ENCODE data around the gene SHC4. TPM values are rescaled to one million over a fixed set of nuclear protein-coding genes. Genes with fewer than 3 reads are reported as not detected.

SHC4 gene
- total and polyA plus RNA-seq, 2 of the 8 experiments (the other 6 are each of a cell fraction or from before 2014, with no cell fraction given): 0.15 to 0.30 TPM

- H2BK12ac ChIP-seq (ENCODE audit: low read depth, low read length): no peak overlapping the region
- no peak overlapping the region for H4K91ac ChIP-seq (replicated peaks; ENCODE audit: insufficient read length, low read length)
- peaks cover 5% of the 10 kb centered on the region for H3K23me2 ChIP-seq (ENCODE audit: low read depth, low read length)
- POLR2A ChIA-PET (ENCODE audit: partially characterized antibody): interaction anchor here (2.9 kb wide), 1 partner anchor 9 kb away, joined by 11 read pairs; no protein-coding TSS in a partner anchor
- H3K27me3 ChIP-seq (replicated peaks in 1 of 4; ENCODE audit: control insufficient read depth in 3 of 4, extremely low read depth in 1 of 4, insufficient read depth in 3 of 4, low read length in 3 of 4): peaks cover 8 to 16% (median 14%) of the 10 kb centered on the region in 4 experiments
- no peak overlapping the region for H2AFZ ChIP-seq (ENCODE audit: low read length)
- CTCF ChIA-PET (ENCODE audit: partially characterized antibody): interaction anchor here (0.8 to 6.2 kb wide), 11 partner anchors 13 to 210 kb away, joined by 3 to 59 read pairs (median 4); partner anchors contain the start of gene EID1
- H3K27ac ChIP-seq (ENCODE audit: low read depth, low read length): no peak overlapping the region
- 78% methylated on average over 2 of the region's 2 CpGs; no CpG with 5 or more reads in 1 of the 2 experiments for whole genome bisulfite sequencing, 2 experiments (ENCODE audit: extremely low coverage in 1 of 2, insufficient coverage in 1 of 2, insufficient read length in 1 of 2, insufficient replicate concordance in 2 of 2, low coverage in 1 of 2, low lambda C conversion rate in 2 of 2, missing lambda C conversion rate in 1 of 2)
- H3K4ac ChIP-seq (replicated peaks; ENCODE audit: insufficient read length, low read depth, low read length): no peak overlapping the region
- no peak overlapping the region for H3K23ac ChIP-seq (ENCODE audit: insufficient read length)
- no peak overlapping the region for H3K56ac ChIP-seq (replicated peaks; ENCODE audit: insufficient read length, low read depth, low read length)
- no peaks in the 10 kb centered on the region for H3K79me1 ChIP-seq (ENCODE audit: low read depth, low read length)
- H3K14ac ChIP-seq (ENCODE audit: insufficient read length): no peak overlapping the region
- H4K5ac ChIP-seq (ENCODE audit: insufficient read length, low read depth, low read length): no peak overlapping the region
- H3K4me3 ChIP-seq (ENCODE audit: extremely low read depth in 1 of 4, insufficient read depth in 2 of 4, low read depth in 3 of 4, low read length in 4 of 4): no peak overlapping the region
- DNase-seq (ENCODE audit: low read depth in 1 of 2, low spot score in 2 of 2) (no peak), FAIRE-seq (no peak)
- H3K36me3 ChIP-seq (ENCODE audit: control insufficient read depth in 2 of 4, insufficient read depth in 4 of 4, low read length in 3 of 4): no peaks in the 10 kb centered on the region
- H3K18ac ChIP-seq (ENCODE audit: extremely low read depth, low read length): no peak overlapping the region
- H2BK15ac ChIP-seq (ENCODE audit: low read length): no peak overlapping the region
- H4K8ac ChIP-seq (ENCODE audit: extremely low read depth, insufficient read depth, low read length): no peak overlapping the region
- H2AK5ac ChIP-seq (ENCODE audit: low read depth, low read length): no peak overlapping the region
- no peaks in the 10 kb centered on the region for H3K9me3 ChIP-seq (ENCODE audit: insufficient read depth in 2 of 2, low read depth in 1 of 2, low read length in 1 of 2)
- H3K9ac ChIP-seq (replicated peaks in 1 of 4; ENCODE audit: extremely low read depth in 1 of 4, low read depth in 3 of 4, low read length in 3 of 4): no peak overlapping the region
- H3K79me2 ChIP-seq (ENCODE audit: control insufficient read depth in 1 of 2, insufficient read depth in 2 of 2, low read length in 2 of 2): no peaks in the 10 kb centered on the region
- H4K20me1 ChIP-seq (replicated peaks in 1 of 2; ENCODE audit: control insufficient read depth in 1 of 2, insufficient read depth in 2 of 2, low read length in 2 of 2): no peaks in the 10 kb centered on the region
- no peak overlapping the region for H2BK120ac ChIP-seq (replicated peaks; ENCODE audit: low read depth, low read length)
- H2BK5ac ChIP-seq (ENCODE audit: low read depth, low read length): no peak overlapping the region
- H2BK20ac ChIP-seq (ENCODE audit: low read length): no peak overlapping the region
- H3K4me1 ChIP-seq (replicated peaks in 1 of 4; ENCODE audit: control insufficient read depth in 3 of 4, insufficient read depth in 4 of 4, low read length in 3 of 4): peaks cover 0 to 12% (median 1%) of the 10 kb centered on the region in 4 experiments; a peak in 4 of 7 replicates
- H3K4me2 ChIP-seq (ENCODE audit: insufficient read depth in 1 of 2, low read depth in 2 of 2, low read length in 2 of 2): no peak overlapping the region
These were observed 3.0 kb upstream of the SHC4 start for GRCh38 chr15:48966595-48967301.
